M059J (cell line): ENCODE results near the gene TMTC1. TPM values are rescaled to one million over a fixed set of nuclear protein-coding genes. Genes with fewer than 3 reads are reported as not detected.

Experiments
- DNase-seq: peaks from one replicate; pipeline ENCODE4 v3.0.0-alpha.2; 2012; ENCODE audit warnings: low read depth
- total RNA-seq: library from RNA; depleted of rRNA; stranded (reverse); fragments of >200 nt; shearing (Covaris generic); gene quantifications from 2 replicates; pipeline ENCODE4 v1.2.3, GENCODE V29; 2014

Gene TMTC1
- total RNA-seq, 1 experiment from 2014 or later: 6.3 TPM

- no peak for DNase-seq
Observed at GRCh38 chr12:29451888-29452287, 331.9 kb downstream of the TMTC1 start.
